ENCODE data around the gene EPM2AIP1.
"Not testable (repeated sequence)": the region's sequence is repeated elsewhere in the genome, so short reads cannot be mapped to it uniquely, and the experiment has no call there.

The EPM2AIP1 gene

GRCh38 chr3:36991923-36992805, 767 bp downstream of the EPM2AIP1 start:
- DNase-seq, result no peak

GRCh38 chr3:36991147-36991546, 1.8 kb downstream of the EPM2AIP1 start:
- no peak for DNase-seq

GRCh38 chr3:36989568-36989967, 3.4 kb downstream of the EPM2AIP1 start:
- DNase-seq, result no peak

- no peak for DNase-seq
Observed at GRCh38 chr3:36989005-36989404, 3.9 kb downstream of the EPM2AIP1 start.

- no peak for DNase-seq
Observed at GRCh38 chr3:36988356-36988755, 4.6 kb downstream of the EPM2AIP1 start.

DNA sequence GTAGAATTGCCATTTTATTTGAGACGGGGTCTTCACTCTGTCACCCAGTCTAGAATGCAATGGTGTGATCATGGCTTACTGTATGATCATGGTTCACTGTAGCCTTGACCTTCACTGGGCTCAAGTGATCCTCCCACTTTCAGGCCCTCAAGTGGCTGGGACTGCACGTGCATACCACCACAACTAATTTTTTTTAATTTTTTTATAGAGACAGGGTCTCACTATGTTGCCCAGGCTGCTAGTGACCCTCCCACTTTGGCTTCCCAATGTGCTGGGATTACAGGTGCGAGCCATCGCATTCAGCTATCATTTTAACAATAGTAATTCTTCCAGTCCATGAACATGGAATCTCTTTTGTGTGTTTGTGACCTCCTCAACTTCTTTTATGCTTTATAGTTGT, 11.9 kb downstream of the EPM2AIP1 start:
- no peak for DNase-seq

DNA sequence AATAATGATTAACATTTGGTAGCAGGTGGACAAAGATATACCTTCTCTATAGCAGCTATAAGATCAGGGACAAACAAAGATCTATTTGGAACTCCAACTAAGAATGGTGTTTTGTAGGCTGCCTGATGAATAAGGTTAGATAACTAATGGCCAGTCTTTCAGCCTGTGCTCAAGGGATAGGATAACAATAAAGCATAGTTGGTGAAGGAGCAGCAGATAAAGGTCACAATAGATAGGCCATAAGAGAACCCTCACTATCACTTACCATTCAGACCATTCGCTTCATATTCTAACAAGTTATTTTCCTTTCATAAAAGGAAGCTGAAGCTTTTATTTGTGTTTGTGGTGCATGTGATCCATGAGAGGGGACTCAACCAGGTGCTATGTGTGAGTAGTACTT, 19.8 kb downstream of the EPM2AIP1 start:
- no peak for DNase-seq

GRCh38 chr3:36972163-36972562, 20.8 kb downstream of the EPM2AIP1 start:
- no peak for DNase-seq

- DNase-seq, result peak; percentile 16
Observed at GRCh38 chr3:36969540-36970432, 23.1 kb downstream of the EPM2AIP1 start.

GRCh38 chr3:36969085-36969484, 23.8 kb downstream of the EPM2AIP1 start:
- no peak for DNase-seq

DNA sequence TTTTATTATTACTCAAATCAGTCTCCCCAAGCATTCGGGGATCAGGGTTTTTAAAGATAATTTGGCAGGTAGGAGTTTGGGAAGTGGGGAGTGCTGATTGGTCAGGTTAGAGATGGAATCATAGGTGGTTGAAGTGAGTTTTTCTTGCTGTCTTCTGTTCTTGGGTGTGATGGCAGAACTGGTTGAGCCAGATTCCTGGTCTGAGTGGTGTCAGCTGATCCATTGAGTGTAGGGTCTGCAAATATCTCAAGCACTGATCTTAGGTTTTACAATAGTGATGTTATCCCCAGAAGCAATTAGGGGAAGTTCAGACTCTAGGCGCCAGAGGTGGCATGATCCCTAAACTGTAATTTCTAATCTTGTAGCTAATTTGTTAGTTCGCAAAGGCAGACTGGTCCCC, 27.5 kb downstream of the EPM2AIP1 start:
- DNase-seq, result no peak

DNA sequence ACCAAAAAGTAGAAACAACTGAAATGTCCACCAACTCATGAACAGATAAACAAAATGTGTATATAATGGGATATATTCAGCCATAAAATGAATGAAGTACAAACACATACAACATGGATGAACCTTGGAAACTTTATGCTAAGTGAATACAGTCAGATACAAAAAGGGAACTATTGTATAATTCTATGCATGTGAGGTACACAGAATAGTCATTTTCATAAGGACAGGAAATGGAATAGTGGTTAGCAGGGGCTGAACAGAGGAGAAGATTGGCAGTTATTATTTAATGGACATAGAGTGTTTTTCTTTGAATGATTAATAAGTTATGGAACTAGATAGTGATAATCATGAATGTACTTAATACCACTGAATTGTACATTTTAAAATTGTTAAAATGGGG, 28.1 kb downstream of the EPM2AIP1 start:
- no peak for DNase-seq

DNA sequence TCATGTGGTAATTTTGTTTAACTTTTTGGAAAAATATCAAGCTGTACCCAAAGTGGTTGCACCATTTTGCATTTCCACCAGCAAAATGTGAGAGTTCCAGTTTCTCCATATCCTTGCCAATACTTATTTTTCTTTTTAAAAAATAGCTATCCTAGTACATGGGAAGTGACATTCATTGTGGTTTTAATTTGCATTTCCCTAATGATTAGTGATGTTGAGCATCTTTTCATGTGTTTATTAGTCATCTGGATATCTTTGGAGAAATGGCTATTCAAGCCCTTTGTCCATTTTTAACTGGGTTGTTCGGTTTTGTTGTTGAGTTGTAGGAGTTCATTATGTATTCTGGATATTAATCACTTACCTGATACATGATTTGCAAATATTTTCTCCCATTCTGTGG, 28.6 kb downstream of the EPM2AIP1 start:
- no peak for DNase-seq

GRCh38 chr3:36963008-36963407, 29.9 kb downstream of the EPM2AIP1 start:
- DNase-seq, result not testable (repeated sequence)

DNA sequence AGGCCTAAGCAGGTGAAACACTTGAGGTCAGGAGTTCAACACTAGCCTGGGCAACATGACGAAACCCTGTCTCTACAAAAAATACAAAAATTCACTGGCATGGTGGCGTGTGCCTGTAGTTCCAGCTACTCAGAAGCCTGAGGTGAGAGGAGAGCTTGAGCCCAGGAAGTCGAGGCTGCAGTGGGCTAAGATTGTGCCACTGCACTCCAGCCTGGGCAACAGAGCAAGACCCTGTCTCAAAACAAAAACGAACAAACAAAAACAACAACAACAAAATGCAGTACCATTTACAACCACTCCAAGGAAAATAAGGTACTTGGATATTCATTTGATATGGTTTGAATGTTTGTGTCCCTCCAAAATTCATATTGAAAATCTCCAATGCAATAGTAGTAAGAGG, 32.4 kb downstream of the EPM2AIP1 start:
- no peak for DNase-seq

GRCh38 chr3:36959821-36960220, 33.1 kb downstream of the EPM2AIP1 start:
- no peak for DNase-seq

DNA sequence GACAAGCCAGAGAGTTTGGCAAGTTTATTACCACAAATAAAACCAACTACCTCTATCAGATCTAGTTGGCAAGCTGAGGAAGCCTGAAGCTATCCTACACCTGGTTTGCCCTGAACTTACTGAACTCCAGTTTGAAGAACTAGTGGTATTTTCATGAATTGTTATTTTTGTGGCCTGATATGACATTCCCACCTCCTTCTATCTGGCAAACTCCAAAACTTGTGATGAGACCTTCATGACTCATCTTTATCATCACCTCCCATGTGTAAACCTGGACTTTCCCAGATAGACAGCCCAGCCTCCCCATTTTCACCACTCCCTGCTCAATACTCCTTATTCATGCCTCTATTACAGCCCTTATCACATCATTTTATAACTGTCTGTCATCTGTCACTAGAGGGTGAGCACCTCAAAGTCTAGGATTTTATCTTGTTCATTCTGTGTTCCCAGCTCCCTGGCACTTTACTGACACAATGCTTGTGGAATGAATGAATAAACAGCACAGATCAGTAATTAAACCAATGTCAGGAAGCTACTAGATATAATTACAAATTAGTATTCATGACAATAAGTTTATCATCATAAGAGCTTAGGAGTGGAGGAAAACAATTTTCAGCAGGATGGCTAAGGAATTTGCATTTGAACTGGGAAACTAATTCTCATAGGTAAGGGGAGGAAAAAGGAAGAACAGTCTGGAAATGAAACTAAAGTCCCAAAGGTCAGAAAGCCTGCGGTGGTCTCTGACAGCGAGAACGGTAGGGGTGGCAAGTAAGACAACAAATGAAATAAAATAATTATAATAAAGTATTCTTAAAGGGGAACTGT, 34.9 kb downstream of the EPM2AIP1 start:
- no peak for DNase-seq

DNA sequence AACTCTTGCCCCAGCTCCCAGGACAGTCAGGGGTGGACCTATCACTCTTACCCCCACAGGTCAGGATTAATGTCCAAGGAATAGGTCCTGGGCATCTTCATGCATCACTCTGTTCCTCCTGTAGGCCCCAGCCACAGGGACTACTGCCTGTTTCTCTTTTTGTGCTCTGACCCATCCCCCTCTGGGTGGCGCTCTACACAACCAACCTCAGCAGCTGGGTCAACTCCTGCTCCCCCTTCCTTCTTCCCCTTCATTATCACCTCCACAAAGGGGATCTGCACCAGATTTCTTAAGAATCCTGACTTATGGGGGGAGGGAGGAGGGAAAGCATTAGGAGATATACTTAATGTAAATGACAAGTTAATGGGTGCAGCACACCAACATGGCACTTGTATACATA, 35.9 kb downstream of the EPM2AIP1 start:
- DNase-seq, result no peak

DNA sequence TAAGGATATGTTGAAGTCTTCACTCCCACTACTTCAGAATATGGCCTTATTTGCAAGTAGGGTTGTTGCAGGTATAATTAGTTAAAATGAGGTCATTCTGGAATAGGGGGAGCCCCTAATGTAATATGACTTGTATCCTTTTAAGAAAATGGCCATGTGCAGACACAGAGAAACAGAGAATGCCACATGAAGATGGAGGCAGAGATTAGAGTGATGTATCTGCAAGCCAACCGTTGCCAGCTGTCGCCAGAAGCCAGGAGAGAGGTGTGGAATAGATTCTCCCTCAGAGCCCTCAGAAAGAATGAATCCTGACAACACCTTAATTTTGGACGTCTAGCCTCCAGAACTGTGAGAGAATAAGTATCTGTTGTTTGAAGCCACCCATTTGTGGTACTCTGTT, 36.8 kb downstream of the EPM2AIP1 start:
- no peak for DNase-seq

- DNase-seq, result no peak
Observed at GRCh38 chr3:36954452-36955134, 38.3 kb downstream of the EPM2AIP1 start.

DNA sequence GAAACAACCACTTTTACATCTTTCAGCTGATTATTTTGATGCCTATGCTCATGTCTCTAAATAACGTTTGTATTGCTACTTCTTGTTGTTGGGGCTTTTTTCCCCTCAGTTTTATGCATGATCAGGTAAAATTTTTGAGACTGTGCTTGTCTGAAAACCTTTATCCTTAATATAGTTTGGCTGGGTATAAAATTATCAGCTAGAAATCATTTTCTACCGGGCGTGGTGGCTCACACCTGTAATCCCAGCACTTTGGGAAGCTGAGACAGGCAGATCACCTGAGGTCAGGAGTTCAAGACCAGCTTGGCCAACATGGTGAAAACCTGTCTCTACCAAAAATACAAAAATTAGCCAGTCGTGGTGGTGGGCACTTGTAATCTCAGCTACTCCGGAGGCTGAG, 45.1 kb downstream of the EPM2AIP1 start:
- DNase-seq, result not testable (repeated sequence)

GRCh38 chr3:36945333-36945980, 47.5 kb downstream of the EPM2AIP1 start:
- no peak for DNase-seq

Measured in effector CD4-positive, alpha-beta T cell (primary cell).